Spinal cord (tissue), 10 donors: ENCODE data around the gene PPP1R12A. TPM values are rescaled to one million over a fixed set of nuclear protein-coding genes. Genes with fewer than 3 reads are reported as not detected.

Experiments used
- DNase-seq, 6 donors: peaks; one replicate each; pipeline versions ENCODE4 v3.0.0 to v3.0.0-alpha.2; 2013 to 2015; ENCODE audit warnings: low spot score in 6 of 6, low read depth in 4 of 6
- H3K27ac ChIP-seq: one replicate; pipeline ENCODE4 v1.5.1; 2013; ENCODE audit warnings: low read depth, low read length, control low read depth
- H3K27me3 ChIP-seq: one replicate; pipeline ENCODE4 v1.6.1; 2013; ENCODE audit warnings: low read length; ENCODE audit not compliant: control insufficient read depth, insufficient read depth
- H3K36me3 ChIP-seq: one replicate; pipeline ENCODE4 v1.6.1; 2013; ENCODE audit warnings: low read length; ENCODE audit not compliant: control insufficient read depth, insufficient read depth
- H3K4me1 ChIP-seq: one replicate; pipeline ENCODE4 v1.6.1; 2013; ENCODE audit warnings: low read length; ENCODE audit not compliant: control insufficient read depth, insufficient read depth
- H3K4me3 ChIP-seq: one replicate; pipeline ENCODE4 v1.5.1; 2013; ENCODE audit warnings: low read depth, low read length, control low read depth
- H3K9me3 ChIP-seq: one replicate; pipeline ENCODE4 v1.6.1; 2013; ENCODE audit warnings: low read length; ENCODE audit not compliant: control insufficient read depth, insufficient read depth
- WGBS: methylation state at CpG from one replicate; pipeline ENCODE4 v1.1.5; 2013; ENCODE audit warnings: missing lambda C conversion rate; ENCODE audit not compliant: insufficient coverage; 5-methylcytosine and 5-hydroxymethylcytosine counted together
- polyA plus RNA-seq, 2 donors: library from polyadenylated mRNA; unstranded; fragments of 120-200 nt; gene quantifications; one replicate each; pipeline ENCODE4 v1.2.1, GENCODE V29; 2013; ENCODE audit not compliant: insufficient read length in 2 of 2
- total RNA-seq, 2 donors: library from RNA; depleted of rRNA in 1 of 2; stranded (reverse); fragments of 120-200 nt in 1 of 2; fragments of >200 nt in 1 of 2; gene quantifications; one replicate each; pipeline versions ENCODE4 v1.2.3 to v1.2.4, GENCODE V29; 2013 to 2014
- donor health status: healthy.

The PPP1R12A gene
- total and polyA plus RNA-seq, 4 donors, result 42.5 to 165 (median 94.0) TPM

DNA sequence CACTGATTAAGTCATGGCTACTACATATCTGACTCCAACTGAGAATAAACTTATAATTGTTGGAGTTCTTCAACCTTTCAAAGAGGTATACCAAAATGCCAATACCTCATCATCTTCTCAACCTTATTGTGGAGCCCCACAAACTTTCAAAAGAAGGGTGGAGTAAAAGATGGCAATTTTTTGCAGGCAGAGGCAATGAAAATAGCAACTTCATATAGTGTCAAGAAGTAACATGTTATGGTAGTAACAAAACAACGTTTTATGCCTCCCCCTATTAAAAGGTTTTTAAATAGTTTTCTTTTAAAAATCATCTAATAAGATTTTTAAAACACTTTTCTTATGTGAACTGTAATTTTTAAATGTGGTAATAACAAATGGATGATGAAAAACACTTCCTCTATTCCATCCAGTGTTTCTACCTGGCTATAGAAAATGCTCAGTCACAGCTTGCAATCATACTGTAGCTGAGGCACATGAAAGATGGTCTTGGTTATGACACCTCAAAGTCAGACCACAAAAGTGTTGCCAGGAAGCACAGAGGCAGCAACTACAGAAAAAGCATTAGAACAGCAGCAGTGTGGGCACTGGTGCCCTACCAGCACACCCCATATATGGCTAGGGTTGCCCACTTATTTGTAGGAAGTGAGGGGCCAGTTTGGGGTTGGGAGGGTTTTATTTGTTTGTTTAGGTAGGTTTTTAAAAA, 7.0 kb downstream of the PPP1R12A start:
- no peak for DNase-seq

GRCh38 chr12:79926951-79927350, 7.9 kb downstream of the PPP1R12A start:
- no peak for DNase-seq
- Histone ChIP-seq H3K36me3 (no peaks in the 10 kb centered on the region), H3K27ac (no peak overlapping the region), H3K27me3 (no peaks in the 10 kb centered on the region), H3K4me1 (no peaks in the 10 kb centered on the region), H3K4me3 (no peak overlapping the region), H3K9me3 (no peaks in the 10 kb centered on the region)
- WGBS, result no CpG with 5 or more reads among the region's 3 CpGs

More for the DNA sequence above, 7.0 kb downstream of the PPP1R12A start:
- Histone ChIP-seq H3K27ac (no peak overlapping the region), H3K4me1 (no peaks in the 10 kb centered on the region), H3K9me3 (no peaks in the 10 kb centered on the region), H3K36me3 (no peaks in the 10 kb centered on the region), H3K4me3 (no peak overlapping the region), H3K27me3 (no peaks in the 10 kb centered on the region)
- WGBS, result no CpG with 5 or more reads among the region's 1 CpG

DNA sequence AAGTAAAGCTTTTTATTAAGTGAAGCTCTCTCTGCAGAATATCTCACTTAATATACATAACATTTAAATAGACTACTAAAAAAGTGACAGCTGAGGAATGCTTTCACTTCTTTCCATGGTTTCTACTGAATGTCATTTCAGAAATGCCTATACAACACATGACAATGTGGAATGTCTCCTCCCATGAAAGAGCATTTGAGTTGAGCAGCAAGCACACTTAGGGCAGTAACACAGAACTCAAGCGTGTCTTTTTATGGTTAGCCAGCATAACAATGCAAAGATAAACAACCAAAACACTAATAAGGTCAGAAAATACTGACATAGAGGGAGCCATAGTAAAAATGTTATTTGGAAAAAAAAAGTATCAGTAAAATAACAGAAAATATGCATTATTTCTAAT, 9.4 kb downstream of the PPP1R12A start:
- H3K4me1 ChIP-seq, result no peaks in the 10 kb centered on the region

DNA sequence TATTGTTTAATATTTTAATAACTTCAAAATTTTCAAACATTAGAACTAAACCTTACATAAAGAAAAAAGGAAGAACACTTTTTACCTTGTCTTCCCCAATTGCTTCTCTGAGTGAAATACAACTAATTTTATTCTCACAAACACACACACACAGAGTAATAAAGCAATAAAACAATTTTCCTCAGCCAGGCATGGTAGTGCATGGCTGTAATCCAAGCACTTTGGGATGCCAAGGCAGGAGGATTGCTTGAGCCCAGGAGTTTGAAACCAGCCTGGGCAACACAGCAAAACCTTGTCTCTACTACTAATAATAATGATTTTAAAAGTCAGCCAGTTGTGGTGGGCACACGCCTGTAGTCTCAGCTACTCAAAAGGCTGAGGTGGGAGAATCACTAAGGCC, 13.1 kb downstream of the PPP1R12A start:
- WGBS, result no CpG with 5 or more reads among the region's 1 CpG
- H3K27ac ChIP-seq, result no peak overlapping the region

More for the DNA sequence above, 9.4 kb downstream of the PPP1R12A start:
- WGBS, result no CpG with 5 or more reads among the region's 1 CpG
- Histone ChIP-seq H3K9me3 (no peaks in the 10 kb centered on the region), H3K4me3 (no peak overlapping the region), H3K27ac (no peak overlapping the region), H3K27me3 (no peaks in the 10 kb centered on the region), H3K36me3 (no peaks in the 10 kb centered on the region)
- DNase-seq, result no peak

DNA sequence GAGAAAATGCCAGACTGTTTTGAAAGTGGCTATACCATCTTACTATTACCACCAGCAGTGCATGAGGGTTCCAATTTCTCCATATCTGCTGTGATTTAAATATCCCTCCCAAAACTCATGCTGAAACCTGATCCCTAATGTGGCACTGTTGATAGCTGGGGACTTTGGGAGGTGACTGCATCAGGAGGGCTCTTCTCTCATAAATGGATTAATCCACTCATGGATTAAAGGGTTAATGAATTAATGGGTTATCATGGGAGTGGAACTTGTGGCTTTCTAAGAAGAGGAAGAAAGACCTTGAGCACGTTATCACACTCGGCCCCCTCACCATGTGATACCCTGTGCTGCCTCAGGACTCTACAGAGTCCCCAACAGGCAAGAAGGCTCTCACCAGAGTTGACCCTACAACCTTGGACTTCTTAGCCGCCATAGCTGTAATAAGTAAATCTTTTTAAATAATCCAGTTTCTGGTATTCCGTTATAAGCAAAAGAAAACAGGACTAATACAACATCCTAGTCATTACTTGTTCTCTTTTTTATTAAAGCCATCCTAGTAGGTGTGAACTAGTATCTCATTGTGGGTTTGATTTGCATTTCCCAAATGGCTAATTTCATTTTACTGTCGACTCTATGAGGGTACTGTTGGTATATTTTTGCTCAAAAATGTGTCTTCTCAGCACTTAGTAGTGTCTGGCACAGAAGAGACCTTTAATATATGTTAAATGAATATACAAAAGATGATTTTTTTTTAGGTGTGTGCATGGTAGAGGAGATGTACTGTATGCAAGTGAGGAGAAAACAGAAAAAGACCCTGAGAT, 14.3 kb downstream of the PPP1R12A start:
- Histone ChIP-seq H3K27me3 (no peaks in the 10 kb centered on the region), H3K36me3 (no peaks in the 10 kb centered on the region), H3K4me1 (peaks cover 2% of the 10 kb centered on the region), H3K9me3 (no peaks in the 10 kb centered on the region), H3K4me3 (no peak overlapping the region), H3K27ac (no peak overlapping the region)
- DNase-seq, result no peak
- no CpG with 5 or more reads among the region's 5 CpGs for WGBS

More for the DNA sequence above, 13.1 kb downstream of the PPP1R12A start:
- no peak overlapping the region for H3K4me3 ChIP-seq
- no peak for DNase-seq
- no peaks in the 10 kb centered on the region for H3K9me3 ChIP-seq
- H3K36me3 ChIP-seq, result no peaks in the 10 kb centered on the region
- H3K4me1 ChIP-seq, result peaks cover 2% of the 10 kb centered on the region
- no peaks in the 10 kb centered on the region for H3K27me3 ChIP-seq

DNA sequence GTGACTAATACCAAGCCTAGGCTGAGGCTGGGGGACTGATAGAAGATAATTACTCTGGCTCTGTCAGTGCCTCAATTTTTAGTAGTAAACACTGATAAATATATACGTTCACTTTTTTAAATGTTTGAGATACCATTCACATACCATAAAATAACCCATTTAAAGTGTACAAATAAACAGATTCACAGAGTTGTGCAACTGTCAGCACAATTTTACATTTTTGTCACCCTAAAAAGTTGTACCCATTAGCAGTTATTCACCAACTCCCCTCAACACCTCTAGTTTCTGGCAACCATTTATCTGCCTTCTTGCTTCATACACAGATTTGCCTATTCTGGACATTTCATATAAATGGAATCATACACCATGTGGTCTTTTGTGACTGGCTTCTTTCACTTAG, 15.1 kb downstream of the PPP1R12A start:
- H3K27ac ChIP-seq, result no peak overlapping the region
- H3K9me3 ChIP-seq, result no peaks in the 10 kb centered on the region
- H3K27me3 ChIP-seq, result no peaks in the 10 kb centered on the region
- H3K4me1 ChIP-seq, result peaks cover 2% of the 10 kb centered on the region
- no peaks in the 10 kb centered on the region for H3K36me3 ChIP-seq
- no peak overlapping the region for H3K4me3 ChIP-seq
- 100% methylated on average over 1 of the region's 1 CpG for WGBS
- DNase-seq, result no peak

DNA sequence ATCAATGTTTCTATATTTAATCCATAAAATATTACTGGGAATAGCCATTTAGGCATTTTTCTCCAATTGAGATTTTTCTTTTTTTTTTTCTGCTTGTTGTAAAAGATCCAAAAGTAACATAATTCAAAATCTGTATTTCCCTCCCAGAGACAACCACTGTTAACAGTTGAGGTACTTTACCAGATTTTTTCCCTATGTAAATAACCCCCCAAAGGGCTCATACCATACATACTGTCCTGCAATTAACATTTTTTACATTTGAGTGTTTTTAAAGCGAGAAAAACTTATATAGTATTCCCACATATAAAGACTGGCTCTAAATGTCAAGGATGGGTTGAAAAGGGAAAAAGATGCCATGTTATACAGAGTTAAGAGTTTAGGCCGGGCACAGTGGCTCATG, 18.1 kb downstream of the PPP1R12A start:
- Histone ChIP-seq H3K4me1 (peaks cover 2% of the 10 kb centered on the region), H3K4me3 (no peak overlapping the region), H3K27me3 (no peaks in the 10 kb centered on the region), H3K36me3 (no peaks in the 10 kb centered on the region), H3K27ac (no peak overlapping the region), H3K9me3 (no peaks in the 10 kb centered on the region)
- no peak for DNase-seq
- WGBS, result no CpG with 5 or more reads among the region's 2 CpGs

- Histone ChIP-seq H3K9me3 (no peaks in the 10 kb centered on the region), H3K4me1 (peaks cover 1% of the 10 kb centered on the region)
- 93% methylated on average over 3 of the region's 6 CpGs for WGBS
These were observed 22.8 kb downstream of the PPP1R12A start for GRCh38 chr12:79911889-79912656.

DNA sequence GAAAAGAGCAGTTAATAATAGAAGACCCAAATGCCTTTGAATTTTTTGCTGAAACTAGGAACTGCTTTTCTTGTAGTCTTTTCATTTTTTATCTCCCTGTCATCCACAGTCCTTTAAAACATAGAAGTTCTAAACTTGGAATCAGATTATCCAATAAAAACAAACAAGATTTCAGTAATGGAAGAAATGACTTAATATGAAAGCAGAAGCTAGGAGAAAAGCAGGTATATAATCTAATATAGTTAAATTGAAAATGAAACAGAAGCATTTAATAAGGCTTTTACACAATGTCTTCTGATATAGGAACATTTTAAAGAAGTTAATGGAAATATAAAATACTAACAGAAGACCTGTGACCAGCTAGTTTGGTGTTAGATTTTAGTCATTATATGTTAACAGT, 26.5 kb downstream of the PPP1R12A start:
- no peak overlapping the region for H3K4me3 ChIP-seq
- no peaks in the 10 kb centered on the region for H3K27me3 ChIP-seq
- H3K27ac ChIP-seq, result no peak overlapping the region
- H3K9me3 ChIP-seq, result no peaks in the 10 kb centered on the region
- H3K36me3 ChIP-seq, result no peaks in the 10 kb centered on the region
- no peaks in the 10 kb centered on the region for H3K4me1 ChIP-seq
- no peak for DNase-seq

More at GRCh38 chr12:79911889-79912656, 22.8 kb downstream of the PPP1R12A start:
- H3K27me3 ChIP-seq, result no peaks in the 10 kb centered on the region
- H3K27ac ChIP-seq, result no peak overlapping the region
- no peak for DNase-seq
- H3K36me3 ChIP-seq, result no peaks in the 10 kb centered on the region
- no peak overlapping the region for H3K4me3 ChIP-seq
